HepG2 (cell line): ENCODE data around the gene IER5L. TPM values are rescaled to one million over a fixed set of nuclear protein-coding genes. Genes with fewer than 3 reads are reported as not detected.

Experiments
- BORCS8-MEF2B ChIP-seq: sonication (generic); formaldehyde crosslinking; IDR thresholded peaks from 2 replicates; pipeline ENCODE4 v1.8.0; 2022; ENCODE audit warnings: mild to moderate bottlenecking, missing genetic modification reagents
- HOXA9 ChIP-seq: sonication (generic); formaldehyde crosslinking; IDR thresholded peaks from 2 replicates; pipeline ENCODE4 v1.8.1; 2022; ENCODE audit warnings: missing genetic modification reagents, mild to moderate bottlenecking, moderate library complexity, borderline replicate concordance
- JUNB ChIP-seq: sonication (generic); formaldehyde crosslinking; IDR thresholded peaks from 2 replicates; pipeline ENCODE4 v1.8.0; 2022; ENCODE audit warnings: missing genetic modification reagents, mild to moderate bottlenecking, borderline replicate concordance
- MEF2D ChIP-seq: sonication (generic); formaldehyde crosslinking; IDR thresholded peaks from 2 replicates; pipeline ENCODE4 v1.5.1; 2020; ENCODE audit warnings: mild to moderate bottlenecking, missing genetic modification reagents
- NR2C2 ChIP-seq: sonication (generic); formaldehyde crosslinking; IDR thresholded peaks from 2 replicates; pipeline ENCODE4 v1.4.0; 2020; ENCODE audit warnings: missing genetic modification reagents, mild to moderate bottlenecking, moderate library complexity, borderline replicate concordance
- PHF20 ChIP-seq: sonication (generic); formaldehyde crosslinking; IDR thresholded peaks from 2 replicates; pipeline ENCODE4 v1.5.0; 2020; ENCODE audit warnings: mild to moderate bottlenecking, missing genetic modification reagents
- POGK ChIP-seq: sonication (generic); formaldehyde crosslinking; conservative IDR thresholded peaks from 2 replicates; pipeline ENCODE4 v1.8.0; 2022; ENCODE audit warnings: mild to moderate bottlenecking, moderate library complexity, missing genetic modification reagents
- SCMH1 ChIP-seq: sonication (generic); formaldehyde crosslinking; IDR thresholded peaks from 2 replicates; pipeline ENCODE4 v1.9.0; 2021; ENCODE audit warnings: missing genetic modification reagents, mild to moderate bottlenecking, borderline replicate concordance
- SRF ChIP-seq: IDR thresholded peaks from 2 replicates; pipeline ENCODE4 v1.6.1; 2011; ENCODE audit warnings: mild to moderate bottlenecking, low read depth, low read length, moderate library complexity
- ZNF33A ChIP-seq: sonication (generic); formaldehyde crosslinking; IDR thresholded peaks from 2 replicates; pipeline ENCODE4 v1.5.1; 2020; ENCODE audit warnings: missing genetic modification reagents, mild to moderate bottlenecking, moderate library complexity, borderline replicate concordance
- ZNF512B ChIP-seq: sonication (generic); formaldehyde crosslinking; IDR thresholded peaks from 2 replicates; pipeline ENCODE4 v1.5.1; 2020; ENCODE audit warnings: missing genetic modification reagents, mild to moderate bottlenecking, borderline replicate concordance
- polyA plus RNA-seq, 8 experiments: library from polyadenylated mRNA; depleted of rRNA in 3 of 8; stranded (reverse) in 7 of 8; unstranded in 1 of 8; fragments of >200 nt; fragmentation: Illumina TruSeq in 4 of 8; extraction: Trizol in 4 of 8; gene quantifications; 2 replicates each; pipeline versions ENCODE4 v1.2.1 to v1.2.3, GENCODE V29; 2011 to 2016; ENCODE audit warnings: low read depth in 4 of 8, missing spikeins in 1 of 8, mixed read lengths in 1 of 8; ENCODE audit not compliant: insufficient read depth in 1 of 8
- total RNA-seq, 5 experiments: library from RNA; depleted of rRNA; stranded (reverse); fragments of >200 nt; fragmentation: Illumina TruSeq; extraction: Trizol; gene quantifications; 2 replicates each; pipeline ENCODE4 v1.2.3, GENCODE V29; 2016; ENCODE audit warnings: low read depth in 1 of 5
- TF ChIP-seq, protein P1 (sequence below): sonication (generic); formaldehyde crosslinking; IDR thresholded peaks from 2 replicates; pipeline ENCODE4 v1.4.0; 2020; ENCODE audit warnings: missing genetic modification reagents, borderline replicate concordance
- TF ChIP-seq, protein P2 (sequence below): sonication (generic); formaldehyde crosslinking; IDR thresholded peaks from 2 replicates; pipeline ENCODE4 v1.5.0; 2020; ENCODE audit warnings: mild to moderate bottlenecking, low read depth, missing genetic modification reagents, borderline replicate concordance
- TF ChIP-seq, protein P3 (sequence below): sonication (generic); formaldehyde crosslinking; IDR thresholded peaks from 2 replicates; pipeline ENCODE4 v1.4.0; 2020; ENCODE audit warnings: missing genetic modification reagents, mild to moderate bottlenecking, borderline replicate concordance
- TF ChIP-seq, protein P4 (sequence below): IDR thresholded peaks from 2 replicates; pipeline ENCODE4 v1.6.1; 2016; ENCODE audit warnings: low read depth, control low read depth

Gene IER5L
- total and polyA plus RNA-seq, 2 of the 13 experiments (the other 11 are each of a cell fraction or from before 2014, with no cell fraction given), result 1.8 to 3.3 TPM

- TF ChIP-seq, protein P1, sequence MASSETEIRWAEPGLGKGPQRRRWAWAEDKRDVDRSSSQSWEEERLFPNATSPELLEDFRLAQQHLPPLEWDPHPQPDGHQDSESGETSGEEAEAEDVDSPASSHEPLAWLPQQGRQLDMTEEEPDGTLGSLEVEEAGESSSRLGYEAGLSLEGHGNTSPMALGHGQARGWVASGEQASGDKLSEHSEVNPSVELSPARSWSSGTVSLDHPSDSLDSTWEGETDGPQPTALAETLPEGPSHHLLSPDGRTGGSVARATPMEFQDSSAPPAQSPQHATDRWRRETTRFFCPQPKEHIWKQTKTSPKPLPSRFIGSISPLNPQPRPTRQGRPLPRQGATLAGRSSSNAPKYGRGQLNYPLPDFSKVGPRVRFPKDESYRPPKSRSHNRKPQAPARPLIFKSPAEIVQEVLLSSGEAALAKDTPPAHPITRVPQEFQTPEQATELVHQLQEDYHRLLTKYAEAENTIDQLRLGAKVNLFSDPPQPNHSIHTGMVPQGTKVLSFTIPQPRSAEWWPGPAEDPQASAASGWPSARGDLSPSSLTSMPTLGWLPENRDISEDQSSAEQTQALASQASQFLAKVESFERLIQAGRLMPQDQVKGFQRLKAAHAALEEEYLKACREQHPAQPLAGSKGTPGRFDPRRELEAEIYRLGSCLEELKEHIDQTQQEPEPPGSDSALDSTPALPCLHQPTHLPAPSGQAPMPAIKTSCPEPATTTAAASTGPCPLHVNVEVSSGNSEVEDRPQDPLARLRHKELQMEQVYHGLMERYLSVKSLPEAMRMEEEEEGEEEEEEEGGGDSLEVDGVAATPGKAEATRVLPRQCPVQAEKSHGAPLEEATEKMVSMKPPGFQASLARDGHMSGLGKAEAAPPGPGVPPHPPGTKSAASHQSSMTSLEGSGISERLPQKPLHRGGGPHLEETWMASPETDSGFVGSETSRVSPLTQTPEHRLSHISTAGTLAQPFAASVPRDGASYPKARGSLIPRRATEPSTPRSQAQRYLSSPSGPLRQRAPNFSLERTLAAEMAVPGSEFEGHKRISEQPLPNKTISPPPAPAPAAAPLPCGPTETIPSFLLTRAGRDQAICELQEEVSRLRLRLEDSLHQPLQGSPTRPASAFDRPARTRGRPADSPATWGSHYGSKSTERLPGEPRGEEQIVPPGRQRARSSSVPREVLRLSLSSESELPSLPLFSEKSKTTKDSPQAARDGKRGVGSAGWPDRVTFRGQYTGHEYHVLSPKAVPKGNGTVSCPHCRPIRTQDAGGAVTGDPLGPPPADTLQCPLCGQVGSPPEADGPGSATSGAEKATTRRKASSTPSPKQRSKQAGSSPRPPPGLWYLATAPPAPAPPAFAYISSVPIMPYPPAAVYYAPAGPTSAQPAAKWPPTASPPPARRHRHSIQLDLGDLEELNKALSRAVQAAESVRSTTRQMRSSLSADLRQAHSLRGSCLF (CRISPR knock-in tag), result no peak
- TF ChIP-seq, protein P2, sequence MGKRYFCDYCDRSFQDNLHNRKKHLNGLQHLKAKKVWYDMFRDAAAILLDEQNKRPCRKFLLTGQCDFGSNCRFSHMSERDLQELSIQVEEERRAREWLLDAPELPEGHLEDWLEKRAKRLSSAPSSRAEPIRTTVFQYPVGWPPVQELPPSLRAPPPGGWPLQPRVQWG (CRISPR knock-in tag), result no peak
- TF ChIP-seq PHF20 (CRISPR knock-in tag) (no peak), BORCS8-MEF2B (no peak), ZNF512B (no peak), NR2C2 (CRISPR knock-in tag) (no peak), HOXA9 (no peak), POGK (no peak), MEF2D (CRISPR knock-in tag) (no peak), JUNB (CRISPR knock-in tag) (no peak), SRF (no peak), SCMH1 (CRISPR knock-in tag) (no peak), ZNF33A (CRISPR knock-in tag) (0 out of 2 replicates have a peak, but pooled peaks have one; percentile 31)
- TF ChIP-seq, protein P3, sequence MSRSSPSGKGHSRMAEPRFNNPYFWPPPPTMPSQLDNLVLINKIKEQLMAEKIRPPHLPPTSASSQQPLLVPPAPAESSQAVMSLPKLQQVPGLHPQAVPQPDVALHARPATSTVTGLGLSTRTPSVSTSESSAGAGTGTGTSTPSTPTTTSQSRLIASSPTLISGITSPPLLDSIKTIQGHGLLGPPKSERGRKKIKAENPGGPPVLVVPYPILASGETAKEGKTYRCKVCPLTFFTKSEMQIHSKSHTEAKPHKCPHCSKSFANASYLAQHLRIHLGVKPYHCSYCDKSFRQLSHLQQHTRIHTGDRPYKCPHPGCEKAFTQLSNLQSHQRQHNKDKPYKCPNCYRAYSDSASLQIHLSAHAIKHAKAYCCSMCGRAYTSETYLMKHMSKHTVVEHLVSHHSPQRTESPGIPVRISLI (CRISPR knock-in tag), result no peak
- TF ChIP-seq, protein P4, sequence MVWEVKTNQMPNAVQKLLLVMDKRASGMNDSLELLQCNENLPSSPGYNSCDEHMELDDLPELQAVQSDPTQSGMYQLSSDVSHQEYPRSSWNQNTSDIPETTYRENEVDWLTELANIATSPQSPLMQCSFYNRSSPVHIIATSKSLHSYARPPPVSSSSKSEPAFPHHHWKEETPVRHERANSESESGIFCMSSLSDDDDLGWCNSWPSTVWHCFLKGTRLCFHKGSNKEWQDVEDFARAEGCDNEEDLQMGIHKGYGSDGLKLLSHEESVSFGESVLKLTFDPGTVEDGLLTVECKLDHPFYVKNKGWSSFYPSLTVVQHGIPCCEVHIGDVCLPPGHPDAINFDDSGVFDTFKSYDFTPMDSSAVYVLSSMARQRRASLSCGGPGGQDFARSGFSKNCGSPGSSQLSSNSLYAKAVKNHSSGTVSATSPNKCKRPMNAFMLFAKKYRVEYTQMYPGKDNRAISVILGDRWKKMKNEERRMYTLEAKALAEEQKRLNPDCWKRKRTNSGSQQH, result 0 out of 2 replicates have a peak, but pooled peaks have one; percentile 18
These were observed 2.6 kb downstream of the IER5L start (continued) for GRCh38 chr9:129175515-129175824.
